OCI-M2 (cell line): ENCODE data around the gene ALPG.
"Not testable (repeated sequence)": the region's sequence is repeated elsewhere in the genome, so short reads cannot be mapped to it uniquely, and the experiment has no call there.

ENCODE experiments used
- DNase-seq: peaks from one replicate; lab custom pipeline; 2025; ENCODE audit not compliant: unreplicated experiment; lab: John Stamatoyannopoulos, UW

The ALPG gene

DNA sequence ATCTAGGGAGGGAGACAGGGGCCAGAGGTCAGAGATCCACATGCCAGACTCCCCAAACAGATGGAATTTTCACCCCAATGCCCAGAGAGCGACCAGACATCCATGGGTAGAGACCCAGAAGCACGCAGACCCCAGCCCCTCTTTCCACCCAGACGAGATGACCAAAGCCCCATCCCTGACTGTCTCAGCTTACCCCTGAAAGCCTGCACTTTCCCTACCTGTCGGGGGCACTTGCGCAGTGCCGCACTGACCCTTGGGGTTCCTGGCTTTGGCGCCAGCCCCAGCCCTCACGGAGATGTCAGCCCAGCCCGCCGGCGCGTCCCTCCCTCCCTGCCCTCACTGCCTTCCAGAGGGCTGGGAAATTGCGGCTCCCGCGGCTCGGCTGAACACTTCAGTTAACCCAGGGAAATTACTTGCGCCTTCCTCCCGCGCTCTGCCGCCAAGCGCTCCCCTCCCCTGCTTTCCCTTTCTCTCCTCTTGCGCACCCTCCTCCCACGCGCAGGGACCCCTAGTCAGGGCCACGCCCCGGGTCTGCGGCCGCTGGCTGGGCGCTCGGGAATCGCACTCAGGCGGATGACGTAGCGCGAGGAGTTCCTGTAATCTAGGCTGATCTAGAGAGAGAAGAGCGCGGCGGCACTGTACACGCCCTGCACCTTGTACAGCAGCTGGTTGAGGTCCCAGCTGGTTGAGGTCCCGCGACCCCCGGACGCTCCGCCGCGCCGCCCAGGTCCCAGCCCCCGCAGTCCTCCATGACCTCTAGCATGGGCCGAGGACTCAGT lies 12.0 kb downstream of the ALPG start:
- no peak for DNase-seq

DNA sequence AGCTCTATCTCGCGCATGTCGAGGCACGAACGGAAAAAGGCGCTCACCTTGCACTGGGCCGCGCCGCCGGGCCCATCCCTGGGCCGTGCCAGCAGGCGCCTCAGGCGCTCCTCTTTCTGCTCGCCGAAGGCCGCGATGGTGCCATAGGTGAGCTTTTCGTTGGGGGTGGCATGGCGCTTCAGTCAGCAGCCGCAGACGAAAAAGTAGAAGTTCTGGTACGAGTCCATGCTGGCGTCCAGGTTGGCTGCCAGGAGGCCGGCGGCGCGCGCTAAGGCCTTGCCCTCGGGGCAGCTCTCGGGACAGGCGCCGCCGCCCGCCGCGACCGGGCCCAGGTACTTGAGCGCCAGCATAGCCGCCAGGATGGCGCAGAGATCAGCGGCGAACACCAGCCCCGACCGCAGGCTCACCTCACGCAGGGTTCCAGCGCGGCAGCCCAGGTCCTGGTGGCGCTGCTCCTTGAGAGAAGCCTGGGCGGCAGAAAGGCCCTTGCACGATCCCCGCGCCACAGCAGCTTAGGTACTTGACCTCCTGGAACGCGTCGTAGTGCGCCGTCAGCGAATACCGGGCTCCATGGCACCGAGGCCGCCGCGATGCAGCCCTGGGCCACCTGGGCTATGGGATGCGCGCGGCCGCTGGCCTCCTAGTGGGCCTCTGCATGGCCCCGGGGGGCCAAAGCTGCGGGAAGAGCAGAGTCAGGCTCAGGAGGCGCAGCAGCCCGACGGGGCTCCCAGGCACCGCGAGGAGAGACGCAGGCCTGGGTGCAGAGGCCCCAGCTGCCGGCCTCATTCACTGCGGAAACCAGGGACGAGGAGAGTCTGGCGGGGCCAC lies 12.8 kb downstream of the ALPG start:
- DNase-seq = no peak

DNA sequence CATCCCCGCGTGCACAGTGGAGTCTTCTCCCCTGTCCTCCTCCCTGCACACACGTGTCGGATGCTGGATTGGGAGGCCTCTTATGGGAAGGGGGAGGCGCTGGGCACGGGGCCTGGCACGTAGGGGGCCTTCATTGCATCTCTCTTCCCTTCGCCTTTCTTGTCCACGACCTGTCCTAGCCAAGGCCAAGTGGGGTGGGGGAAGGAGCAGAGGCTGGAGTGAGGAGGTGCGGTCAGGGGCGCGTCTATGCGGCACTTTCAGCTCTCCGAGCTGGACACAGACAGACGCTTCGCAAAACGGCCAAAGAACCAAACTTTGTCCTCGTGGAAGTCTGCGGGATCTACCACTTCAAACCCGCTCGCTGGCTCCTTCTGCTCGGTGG lies 13.4 kb downstream of the ALPG start:
- no peak for DNase-seq

DNA sequence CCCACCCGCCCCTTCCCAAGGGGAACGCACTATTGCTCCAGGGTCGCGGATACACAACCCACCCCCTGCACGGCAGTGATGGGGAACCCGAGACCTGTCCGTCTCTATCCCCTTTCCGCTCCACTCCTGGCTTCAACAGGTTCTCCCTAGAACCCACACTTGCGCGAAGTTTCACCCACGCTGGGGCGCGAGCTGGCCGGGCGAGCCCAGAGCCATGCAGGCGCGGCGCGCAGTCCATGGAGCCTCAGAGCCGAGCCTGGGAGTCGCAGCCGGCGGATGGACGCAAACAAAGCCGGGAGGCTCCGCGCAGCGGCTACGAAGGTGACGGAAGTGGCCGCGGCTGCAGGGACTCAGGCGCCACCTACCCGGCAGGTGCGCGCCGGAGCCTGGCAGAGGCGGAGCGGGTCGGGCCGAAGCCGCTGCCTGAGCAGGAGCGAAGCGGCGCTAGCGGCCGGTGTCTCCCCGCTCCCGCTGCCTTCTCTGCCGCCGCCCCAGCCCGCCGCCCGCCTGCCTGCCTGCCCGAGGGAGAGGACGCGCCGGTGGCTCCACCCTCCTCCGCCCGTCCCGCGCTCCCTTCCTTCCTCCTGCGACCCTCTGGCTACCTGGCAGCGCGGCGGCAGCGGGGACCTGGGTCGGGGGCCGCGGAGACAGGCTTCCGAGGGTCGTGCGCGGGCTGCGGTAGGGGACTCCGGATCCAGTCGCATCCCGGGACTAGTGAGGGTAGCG lies 14.0 kb downstream of the ALPG start:
- DNase-seq = no peak

DNA sequence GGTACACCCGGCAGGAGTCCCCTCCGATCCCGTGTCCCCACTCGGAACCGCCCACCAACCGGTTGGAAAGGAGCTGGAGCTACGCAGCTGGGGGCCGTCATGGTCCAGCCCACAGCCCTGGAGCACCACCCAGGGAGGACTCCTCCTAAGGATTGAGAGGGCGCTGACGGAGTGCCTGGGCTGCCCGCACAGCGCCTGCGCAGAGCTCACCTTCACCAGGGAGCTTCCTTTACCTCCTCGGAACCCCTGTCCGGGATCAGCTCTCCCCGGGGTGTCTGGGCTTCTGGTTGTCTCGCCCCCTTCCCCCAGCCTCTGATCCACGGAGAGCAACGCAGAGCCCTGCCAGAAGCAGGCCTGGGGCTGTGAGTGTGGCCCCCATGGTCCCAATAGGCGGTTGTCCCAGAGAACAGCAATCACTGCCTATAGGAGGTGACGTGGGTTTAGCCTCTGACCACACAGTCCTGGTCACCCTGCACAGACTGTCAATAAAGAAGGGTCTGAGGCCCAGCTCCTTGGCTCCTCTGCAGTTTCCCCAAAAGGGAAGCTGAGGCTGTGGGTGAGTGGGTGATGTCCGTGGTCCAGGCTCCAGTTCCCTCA lies 14.6 kb downstream of the ALPG start:
- DNase-seq = no peak

DNA sequence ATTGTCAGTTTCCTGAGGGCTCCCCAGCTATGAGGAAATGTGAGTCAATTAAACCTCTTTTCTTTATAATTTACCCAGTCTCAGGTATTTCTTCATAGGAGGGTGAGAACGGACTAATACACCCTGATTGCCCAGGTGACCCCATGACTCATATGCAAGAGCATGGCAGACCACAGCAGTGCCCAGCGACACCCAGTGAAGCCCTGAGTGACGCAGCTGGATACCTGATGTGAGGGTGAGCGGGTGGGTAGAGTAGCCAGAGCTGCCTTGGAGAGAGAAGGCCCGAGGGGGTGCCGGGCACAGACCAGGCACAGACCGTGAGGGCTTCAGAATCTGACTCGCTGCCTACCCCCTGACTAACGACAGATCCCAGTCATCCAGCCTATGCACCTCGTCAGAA lies 15.4 kb downstream of the ALPG start:
- DNase-seq = no peak

DNA sequence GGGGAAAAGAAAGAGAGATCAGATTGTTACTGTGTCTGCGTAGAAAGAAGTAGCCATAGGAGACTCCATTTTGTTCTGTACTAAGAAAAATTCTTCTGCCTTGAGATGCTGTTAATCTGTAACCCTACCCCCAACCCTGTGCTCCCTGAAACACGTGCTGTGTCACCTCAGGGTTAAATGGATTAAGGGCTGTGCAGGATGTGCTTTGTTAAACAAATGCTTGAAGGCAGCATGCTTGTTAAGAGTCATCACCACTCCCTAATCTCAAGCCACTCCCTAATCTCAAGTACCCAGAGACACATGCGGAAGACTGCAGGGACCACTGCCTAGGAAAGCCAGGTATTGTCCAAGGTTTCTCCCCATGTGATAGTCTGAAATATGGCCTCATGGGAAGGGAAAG lies 16.4 kb downstream of the ALPG start:
- not testable (repeated sequence) for DNase-seq

DNA sequence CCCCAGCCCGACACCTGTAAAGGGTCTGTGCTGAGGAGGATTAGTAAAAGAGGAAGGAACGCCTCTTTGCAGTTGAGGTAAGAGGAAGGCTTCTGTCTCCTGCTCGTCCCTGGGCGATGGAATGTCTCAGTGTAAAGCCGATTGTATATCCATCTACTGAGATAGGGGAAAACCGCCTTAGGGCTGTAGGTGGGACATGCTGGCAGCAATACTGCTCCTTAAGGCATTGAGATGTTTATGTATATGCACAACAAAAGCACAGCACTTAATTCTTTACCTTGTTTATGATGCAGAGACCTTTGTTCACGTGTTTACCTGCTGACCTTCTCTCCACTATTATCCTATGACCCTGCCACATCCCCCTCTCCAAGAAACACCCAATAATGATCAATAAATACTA lies 16.8 kb downstream of the ALPG start:
- DNase-seq = not testable (repeated sequence)

DNA sequence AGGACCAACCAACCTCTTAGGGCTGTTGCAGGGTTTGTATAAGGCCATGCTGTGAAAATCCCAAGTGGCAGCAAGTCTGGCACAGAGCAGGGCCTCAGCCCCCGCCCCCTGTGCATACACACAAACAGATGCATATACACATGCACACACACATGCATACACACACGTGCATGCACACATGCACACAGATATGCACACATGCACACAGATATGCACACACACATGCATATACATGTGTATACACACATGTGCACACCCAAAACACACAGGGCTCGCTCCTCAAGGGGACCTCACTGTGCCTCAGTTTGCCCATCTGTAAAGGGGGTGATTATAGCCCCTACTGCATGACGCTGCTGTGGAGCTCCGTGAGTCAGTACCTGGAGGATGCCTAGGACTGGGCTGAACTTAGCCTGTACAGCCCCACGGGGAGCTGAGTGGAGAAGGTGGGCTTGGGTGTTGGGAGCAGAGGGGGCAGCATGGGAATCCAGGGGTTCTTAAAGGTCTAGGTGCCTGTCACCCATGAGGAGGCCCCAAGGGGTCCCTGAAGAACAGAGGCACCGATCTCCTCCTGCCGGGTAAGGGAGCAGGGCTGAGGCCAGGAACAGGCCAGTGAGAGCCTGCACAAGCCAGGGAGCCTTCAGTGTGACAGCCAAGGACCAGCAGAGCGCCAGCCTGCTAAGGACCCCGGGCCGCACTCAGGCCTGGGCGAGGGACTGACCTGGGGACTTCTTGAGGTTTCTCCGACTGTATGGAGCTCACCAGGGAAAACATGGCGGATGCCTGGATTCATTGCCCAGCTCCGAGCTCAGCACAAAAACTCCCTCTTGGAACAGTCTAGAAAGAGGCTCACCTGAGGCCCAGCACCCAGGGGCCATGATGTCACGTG lies 25.3 kb downstream of the ALPG start:
- no peak for DNase-seq

DNA sequence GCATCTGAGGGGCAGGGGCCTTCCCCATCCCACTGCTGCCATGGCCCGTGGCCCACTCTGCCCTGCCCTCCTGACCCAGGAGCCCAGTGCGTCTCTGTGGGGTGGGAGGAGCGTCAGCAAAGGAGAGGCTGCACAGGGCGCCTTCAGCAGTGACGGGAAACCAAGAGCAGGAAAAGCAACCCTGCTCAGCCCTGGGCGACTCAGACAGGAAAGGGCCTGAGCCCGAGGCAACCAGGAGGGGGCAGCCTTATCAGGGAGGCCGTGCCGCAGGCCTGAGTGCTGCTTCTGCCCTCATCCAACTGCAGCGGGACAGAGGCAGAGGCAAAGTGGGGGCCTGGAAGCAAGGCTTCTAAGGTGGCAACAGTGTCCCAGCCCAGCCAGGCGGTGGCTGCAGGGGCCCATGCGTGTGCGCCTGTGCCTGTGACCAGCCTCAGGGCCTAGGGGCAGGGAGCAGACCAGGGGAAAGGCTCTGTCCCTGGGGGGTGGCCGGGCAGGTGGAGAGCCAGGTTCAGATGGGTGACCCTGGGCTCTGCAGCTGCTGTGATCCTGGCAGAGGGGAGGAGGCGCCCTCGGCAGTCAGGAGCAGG lies 26.0 kb downstream of the ALPG start:
- DNase-seq = no peak

DNA sequence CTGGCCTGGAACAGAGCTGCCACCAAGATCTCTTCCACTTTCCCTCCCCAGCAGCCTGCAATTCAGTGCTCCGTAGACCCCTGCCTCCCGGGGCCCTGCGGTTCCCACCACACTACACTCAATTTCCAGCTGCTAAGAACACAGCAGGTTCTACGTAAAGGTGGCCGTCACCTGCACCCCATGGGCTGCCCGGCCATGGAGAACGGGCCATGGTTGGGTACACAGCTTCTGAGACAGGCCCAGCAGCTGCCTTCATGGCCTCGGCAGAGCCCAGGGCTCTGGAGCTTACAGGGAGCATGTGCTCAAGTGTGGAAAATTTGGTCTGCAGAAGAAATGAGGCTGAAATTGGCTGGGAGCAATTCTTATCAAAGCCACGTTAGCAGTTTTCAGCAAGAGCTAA lies 27.0 kb downstream of the ALPG start:
- not testable (repeated sequence) for DNase-seq

DNA sequence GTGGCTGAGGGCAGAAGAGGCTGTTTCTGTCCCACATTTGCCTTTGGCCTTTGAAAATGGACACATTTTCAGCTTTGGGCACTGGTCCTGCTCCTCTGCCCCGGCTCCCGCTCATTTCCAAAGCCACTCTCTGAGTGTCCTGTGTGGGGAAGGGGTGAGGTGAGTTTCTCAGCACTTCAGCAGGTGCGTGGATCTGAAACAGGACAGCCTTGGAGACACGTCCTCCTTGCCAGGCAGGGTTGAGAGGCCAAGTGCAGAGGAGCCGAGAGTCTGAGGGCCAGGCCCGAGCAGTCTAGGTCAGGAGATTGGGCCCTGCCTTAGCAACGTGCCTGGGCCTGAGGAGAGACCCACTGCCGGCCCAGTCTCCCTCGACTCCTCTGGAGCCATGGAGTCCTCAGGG lies 27.4 kb downstream of the ALPG start:
- no peak for DNase-seq

DNA sequence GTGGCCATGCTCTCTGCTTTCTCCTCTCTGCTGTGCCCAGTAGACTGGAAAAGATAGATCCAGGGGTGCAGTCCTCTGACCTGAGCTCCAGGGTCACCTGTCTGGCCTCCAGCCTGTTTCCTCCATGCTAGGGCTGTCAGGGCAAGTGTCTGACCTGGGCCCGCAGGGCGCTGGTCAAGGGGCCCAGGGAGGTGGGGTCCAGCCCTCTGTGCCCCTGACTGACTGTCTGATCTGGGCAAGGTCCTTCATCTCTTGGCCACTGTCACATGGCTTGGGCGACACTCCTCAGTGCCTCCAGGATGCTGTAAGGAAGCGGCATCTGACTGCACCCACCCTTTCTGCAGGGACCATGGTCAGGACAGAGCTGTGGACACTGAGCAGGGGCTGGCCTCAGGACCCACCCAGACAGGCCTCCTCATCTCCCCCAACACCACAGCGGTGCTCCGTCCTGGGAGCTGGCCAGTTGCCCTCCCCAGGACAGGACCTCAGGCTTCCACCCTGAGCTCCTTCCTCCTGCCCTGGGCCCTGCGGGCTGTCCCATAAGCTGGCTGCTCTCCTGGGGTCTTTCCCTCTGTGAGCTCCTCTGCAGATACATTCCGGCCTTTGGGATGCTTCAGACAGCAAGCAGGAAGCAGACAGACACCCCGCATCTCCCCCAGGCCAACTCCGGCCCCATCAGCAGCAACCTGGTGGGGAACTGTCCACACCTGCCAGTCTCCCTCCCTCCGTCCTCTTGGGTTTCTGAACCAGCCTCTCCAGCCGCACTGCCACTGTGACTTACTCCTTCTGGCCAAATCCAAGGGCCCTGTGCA lies 28.1 kb downstream of the ALPG start:
- DNase-seq = no peak

DNA sequence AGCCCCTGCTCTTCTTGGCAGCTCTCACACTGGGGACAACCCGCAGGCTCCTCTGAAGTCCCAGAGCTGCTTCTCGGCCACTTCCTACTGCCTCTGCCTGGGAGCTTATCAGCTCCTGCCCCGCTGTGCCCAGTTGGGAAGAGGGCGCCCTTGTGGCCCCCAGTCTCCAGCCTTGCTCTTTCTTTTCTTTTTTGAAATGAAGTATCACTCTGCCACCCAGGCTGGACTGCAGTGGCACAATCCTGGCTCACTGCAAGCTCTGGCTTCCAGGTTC lies 28.7 kb downstream of the ALPG start:
- DNase-seq = no peak

DNA sequence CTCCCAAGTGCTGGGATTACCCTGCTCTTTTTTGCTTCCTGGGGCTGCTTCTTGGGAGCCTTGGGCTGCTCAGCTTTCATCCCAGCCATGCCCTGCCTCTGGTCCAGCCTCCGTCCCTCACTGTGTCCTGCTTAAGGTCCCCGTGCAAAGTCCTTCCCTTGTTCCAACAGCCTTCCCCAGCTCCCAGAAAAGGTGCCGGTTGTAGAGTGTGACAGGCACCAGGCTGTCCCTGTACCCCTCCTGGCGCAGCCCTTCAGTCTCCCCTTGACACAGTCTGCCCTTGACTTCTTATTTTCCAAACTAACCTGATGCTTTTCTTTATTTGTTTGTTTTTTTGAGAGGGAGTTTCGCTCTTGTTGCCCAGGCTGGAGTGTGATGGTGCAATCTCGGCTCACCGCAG lies 29.2 kb downstream of the ALPG start:
- no peak for DNase-seq

DNA sequence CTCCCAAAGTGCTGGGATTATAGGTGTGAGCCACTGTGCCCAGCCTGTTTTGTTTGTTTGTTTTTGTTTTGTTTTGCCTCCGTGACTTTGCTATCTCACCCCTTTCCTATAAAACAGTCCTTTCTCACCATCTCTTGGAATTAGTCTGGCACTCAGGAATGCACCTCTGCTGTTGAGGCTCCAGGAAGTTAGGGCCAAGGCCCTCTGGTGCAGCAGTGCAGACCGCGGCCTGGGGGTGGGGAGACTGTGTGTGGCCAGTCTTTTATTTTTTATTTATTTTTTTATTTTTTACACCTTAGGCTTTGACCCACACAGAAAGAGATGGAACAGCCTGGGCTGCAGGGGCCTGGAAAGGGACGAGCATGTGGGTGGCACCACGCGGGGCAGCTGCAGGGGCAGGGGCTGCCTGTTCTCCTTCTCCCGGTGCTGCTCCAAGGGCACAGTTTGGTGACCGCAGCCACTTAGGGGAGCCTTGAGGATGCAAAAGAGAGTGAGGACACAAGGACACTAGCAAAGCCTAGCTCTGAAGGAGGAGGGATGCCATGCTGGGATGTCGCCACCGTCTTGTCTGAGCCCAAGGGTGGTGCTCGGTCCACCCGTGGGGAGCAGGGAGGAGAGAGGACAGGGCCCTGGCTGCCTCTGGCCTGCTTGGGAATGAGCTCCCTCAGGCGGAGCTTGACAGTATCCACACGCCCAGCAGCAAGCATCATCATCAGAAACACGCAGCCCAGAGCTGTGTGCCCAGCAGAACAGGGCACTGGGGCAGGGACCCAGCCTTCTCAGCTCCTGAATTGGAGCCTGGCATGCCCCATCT lies 29.9 kb downstream of the ALPG start:
- no peak for DNase-seq

DNA sequence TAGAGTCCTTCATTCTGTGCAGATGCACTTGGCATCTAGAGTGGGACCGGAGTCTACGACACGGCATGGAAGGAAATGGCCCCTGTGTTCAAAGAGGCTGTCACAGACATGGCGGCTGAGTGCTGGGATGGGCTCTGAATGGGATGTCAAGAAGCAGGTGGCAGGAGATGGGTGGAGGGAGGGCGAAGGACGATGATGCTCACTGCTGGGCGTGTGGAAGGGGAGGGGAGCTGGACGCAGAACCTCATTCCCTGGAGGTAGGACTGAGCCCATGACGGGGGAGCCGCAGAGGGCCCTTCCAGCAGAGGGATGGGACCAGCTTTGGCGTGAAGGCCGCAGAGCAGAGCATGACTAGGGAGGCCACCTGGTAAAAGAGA lies 30.5 kb downstream of the ALPG start:
- DNase-seq = no peak

DNA sequence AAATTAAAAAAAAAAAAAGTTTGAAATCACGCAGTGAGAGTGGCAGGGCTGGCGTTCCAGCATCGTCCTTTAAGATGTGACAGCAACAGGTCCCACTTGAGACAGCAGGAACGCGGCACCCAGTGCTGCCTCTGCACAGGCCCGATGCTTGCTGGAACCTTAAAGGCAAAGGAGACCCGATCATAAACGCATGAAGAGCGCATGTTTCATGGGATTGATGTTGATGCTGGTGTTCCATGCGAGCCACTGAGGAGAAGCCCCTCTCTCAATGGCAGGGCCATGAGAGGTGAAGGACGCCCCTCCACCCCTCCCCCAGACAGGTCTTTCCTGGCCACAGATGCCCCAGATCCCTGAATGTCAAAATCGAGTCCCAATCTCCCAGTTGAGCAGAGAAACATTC lies 31.4 kb downstream of the ALPG start:
- no peak for DNase-seq
